Subcutaneous abdominal adipose tissue (tissue), 5 donors: ENCODE results near the gene ABCC6.
"Not testable (repeated sequence)": the region's sequence is repeated elsewhere in the genome, so short reads cannot be mapped to it uniquely, and the experiment has no call there.

Experiments
- H3K27ac ChIP-seq: one replicate; pipeline ENCODE4 v1.7.0; 2013; ENCODE audit warnings: low read depth, mild to moderate bottlenecking, inconsistent platforms, low read length, moderate library complexity
- H3K27me3 ChIP-seq, 5 donors: one replicate each; pipeline ENCODE4 v1.7.0; 2013; ENCODE audit warnings: low read length in 5 of 5, inconsistent platforms in 1 of 5; ENCODE audit not compliant: control insufficient read depth in 5 of 5, insufficient read depth in 4 of 5
- H3K36me3 ChIP-seq, 5 donors: one replicate each; pipeline ENCODE4 v1.7.0; 2013; ENCODE audit warnings: low read length in 5 of 5; ENCODE audit not compliant: control insufficient read depth in 5 of 5, insufficient read depth in 5 of 5
- H3K4me1 ChIP-seq, 5 donors: one replicate each; pipeline ENCODE4 v1.7.0; 2013; ENCODE audit warnings: low read length in 5 of 5, mild to moderate bottlenecking in 3 of 5, moderate library complexity in 1 of 5; ENCODE audit not compliant: control insufficient read depth in 5 of 5, insufficient read depth in 5 of 5
- H3K4me3 ChIP-seq, 5 donors: one replicate each; pipeline ENCODE4 v1.7.0; 2013; ENCODE audit warnings: low read length in 5 of 5, low read depth in 1 of 5
- H3K9ac ChIP-seq, 5 donors: one replicate each; pipeline ENCODE4 v1.7.0; 2013; ENCODE audit warnings: low read length in 5 of 5, mild to moderate bottlenecking in 4 of 5, moderate library complexity in 3 of 5
- H3K9me3 ChIP-seq, 5 donors: one replicate each; pipeline ENCODE4 v1.7.0; 2013; ENCODE audit warnings: low read length in 5 of 5; ENCODE audit not compliant: control insufficient read depth in 5 of 5
- donor health status: healthy.
- donor health status: healthy.
- donor health status: healthy.
- donor health status: healthy.
- donor health status: healthy.

ABCC6 gene

DNA sequence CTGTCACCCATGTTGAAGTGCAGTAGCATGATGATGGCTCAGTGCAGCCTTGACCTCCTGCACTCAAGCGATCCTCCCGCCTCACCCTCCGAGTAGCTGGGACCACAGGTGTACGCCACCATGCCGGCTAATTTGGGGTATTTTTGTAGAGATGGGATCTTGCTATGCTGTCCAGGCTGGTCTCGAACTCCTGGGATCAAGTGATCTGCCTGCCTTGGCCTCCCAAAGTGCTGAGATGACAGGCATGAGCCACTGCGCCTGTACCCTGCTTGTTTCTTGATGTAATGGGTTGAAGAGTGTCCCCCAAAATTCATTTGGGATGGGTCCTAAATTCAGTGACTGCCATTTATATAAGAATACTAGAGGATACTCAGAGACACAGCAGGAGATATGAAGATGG is 57.2 kb downstream of the ABCC6 start:
- H3K4me3 ChIP-seq, result no peak overlapping the region
- no peak overlapping the region for H3K9ac ChIP-seq
- no peak overlapping the region for H3K27ac ChIP-seq
- no peaks in the 10 kb centered on the region for H3K9me3 ChIP-seq
- peaks cover 0 to 79% (median 63%) of the 10 kb centered on the region in 5 donors for H3K36me3 ChIP-seq
- no peaks in the 10 kb centered on the region for H3K4me1 ChIP-seq
- no peaks in the 10 kb centered on the region for H3K27me3 ChIP-seq

DNA sequence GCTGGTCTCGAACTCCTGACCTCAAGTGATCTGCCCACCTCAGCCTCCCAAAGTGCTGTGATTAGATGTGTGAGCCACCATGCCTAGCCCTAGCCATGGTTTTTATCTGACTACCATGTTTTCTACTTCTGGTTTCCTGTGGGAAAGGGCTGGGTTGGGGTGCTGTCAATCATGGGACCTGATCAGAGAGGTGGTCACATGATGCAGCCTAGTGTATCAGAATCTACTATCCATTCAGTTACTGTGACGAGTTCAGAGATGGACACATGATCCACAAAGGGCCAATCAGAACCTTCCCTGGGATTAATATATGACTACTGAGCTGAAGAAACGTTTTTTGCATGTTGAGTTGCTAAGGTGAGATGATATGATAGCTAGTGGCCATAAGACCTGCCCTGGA is 59.1 kb downstream of the ABCC6 start:
- Histone ChIP-seq H3K36me3 (peaks cover 0 to 78% (median 67%) of the 10 kb centered on the region in 5 donors), H3K4me3 (no peak overlapping the region)

DNA sequence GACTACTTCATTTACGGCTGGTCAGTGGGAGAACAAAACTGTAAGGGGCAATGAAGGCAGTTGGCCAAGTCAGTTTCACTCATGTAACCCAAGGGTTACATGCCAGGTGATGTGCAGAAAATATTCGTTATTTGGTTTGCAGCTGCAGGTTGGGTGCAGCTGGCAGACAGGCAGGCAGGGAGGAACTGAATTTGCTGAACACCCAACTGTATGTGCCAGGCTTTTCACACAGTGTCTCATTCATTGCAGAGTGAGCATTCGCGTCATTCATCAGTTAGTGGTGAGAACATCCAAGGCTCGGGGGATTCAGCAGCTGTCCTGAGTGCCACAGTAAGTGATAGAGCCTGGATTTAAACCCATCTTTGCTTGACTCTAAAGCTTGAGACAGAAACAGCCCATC is 59.7 kb downstream of the ABCC6 start:
- Histone ChIP-seq H3K36me3 (peaks cover 5 to 79% (median 65%) of the 10 kb centered on the region in 5 donors), H3K4me3 (no peak overlapping the region)

More for the DNA sequence above, 59.1 kb downstream of the ABCC6 start:
- Histone ChIP-seq H3K4me1 (no peaks in the 10 kb centered on the region), H3K9me3 (peaks cover 0 to 8% (median 6%) of the 10 kb centered on the region in 5 donors), H3K9ac (no peak overlapping the region), H3K27ac (no peak overlapping the region), H3K27me3 (no peaks in the 10 kb centered on the region)

DNA sequence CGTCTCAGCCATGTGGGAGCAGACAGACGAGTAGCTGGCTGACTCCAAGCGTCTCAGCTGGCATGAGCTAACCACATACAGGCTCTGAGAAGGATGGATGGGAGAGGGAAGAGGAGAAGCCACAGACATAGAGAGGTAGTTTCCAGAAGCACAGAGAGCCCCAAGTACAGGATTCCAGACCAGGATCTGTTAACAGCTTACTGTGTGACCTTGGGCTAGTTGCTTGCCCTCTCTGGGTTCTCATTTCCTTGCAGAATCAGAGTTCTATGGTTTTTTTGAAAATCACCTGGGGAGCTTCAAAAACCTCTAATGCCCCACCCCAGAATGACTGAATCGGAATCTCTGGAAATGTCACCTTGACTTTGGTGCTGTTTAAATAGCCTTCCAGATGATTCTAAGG is 60.2 kb downstream of the ABCC6 start:
- H3K4me1 ChIP-seq, result no peaks in the 10 kb centered on the region
- H3K9me3 ChIP-seq, result peaks cover 0 to 19% (median 17%) of the 10 kb centered on the region in 5 donors
- H3K36me3 ChIP-seq, result peaks cover 7 to 74% (median 61%) of the 10 kb centered on the region in 5 donors
- no peak overlapping the region for H3K27ac ChIP-seq
- H3K9ac ChIP-seq, result no peak overlapping the region
- no peaks in the 10 kb centered on the region for H3K27me3 ChIP-seq
- H3K4me3 ChIP-seq, result no peak overlapping the region

More for the DNA sequence above, 59.7 kb downstream of the ABCC6 start:
- Histone ChIP-seq H3K27me3 (no peaks in the 10 kb centered on the region), H3K27ac (no peak overlapping the region), H3K4me1 (no peaks in the 10 kb centered on the region), H3K9ac (no peak overlapping the region), H3K9me3 (peaks cover 0 to 15% (median 13%) of the 10 kb centered on the region in 5 donors)

DNA sequence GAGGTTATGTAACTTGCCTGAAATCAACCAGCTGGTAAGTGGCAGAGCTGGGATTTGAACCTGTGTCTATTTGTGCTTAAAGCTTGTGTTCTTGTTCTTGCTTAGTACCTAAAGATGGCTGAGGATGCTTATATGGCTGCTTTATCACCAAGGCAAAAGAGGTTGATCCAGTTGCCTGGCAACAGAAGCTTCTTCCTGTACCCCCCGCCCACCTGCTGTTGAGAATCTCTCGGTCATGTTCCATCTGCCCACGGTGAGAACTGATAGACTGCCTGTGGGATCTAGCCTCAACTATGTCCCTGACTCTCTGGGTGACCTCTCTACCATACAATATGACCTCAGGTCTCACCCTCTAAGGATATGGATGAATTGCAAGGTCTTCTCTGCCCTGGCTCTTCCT is 60.7 kb downstream of the ABCC6 start:
- no peaks in the 10 kb centered on the region for H3K4me1 ChIP-seq
- no peak overlapping the region for H3K9ac ChIP-seq
- H3K36me3 ChIP-seq, result peaks cover 10 to 72% (median 56%) of the 10 kb centered on the region in 5 donors
- no peak overlapping the region for H3K4me3 ChIP-seq
- no peaks in the 10 kb centered on the region for H3K27me3 ChIP-seq
- no peak overlapping the region for H3K27ac ChIP-seq
- H3K9me3 ChIP-seq, result peaks cover 0 to 20% (median 17%) of the 10 kb centered on the region in 5 donors

DNA sequence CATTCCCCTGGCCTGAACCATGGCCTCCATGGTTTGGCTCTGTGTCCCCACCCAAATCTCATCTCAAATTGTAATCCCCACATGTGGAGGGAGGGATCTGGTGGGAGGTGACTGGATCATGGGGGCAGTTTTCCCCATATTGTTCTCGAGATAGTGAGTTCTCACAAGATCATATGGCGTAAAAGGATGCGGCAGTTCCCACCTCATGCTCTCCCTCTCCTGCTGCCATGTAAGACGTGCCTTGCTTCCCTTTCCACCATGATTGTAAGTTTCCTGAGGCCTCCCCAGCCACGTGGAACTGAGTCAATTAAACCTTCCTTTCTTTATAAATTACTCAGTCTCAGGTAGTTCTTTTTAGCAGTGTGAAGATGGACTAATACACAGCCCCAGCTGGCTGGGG is 61.5 kb downstream of the ABCC6 start:
- not testable (repeated sequence) for H3K4me1 ChIP-seq, H3K4me3 ChIP-seq, H3K9ac ChIP-seq, H3K27ac ChIP-seq, H3K27me3 ChIP-seq
- Histone ChIP-seq H3K9me3 (peaks cover 0 to 20% (median 17%) of the 10 kb centered on the region in 5 donors), H3K36me3 (peaks cover 14 to 79% (median 57%) of the 10 kb centered on the region in 5 donors)

DNA sequence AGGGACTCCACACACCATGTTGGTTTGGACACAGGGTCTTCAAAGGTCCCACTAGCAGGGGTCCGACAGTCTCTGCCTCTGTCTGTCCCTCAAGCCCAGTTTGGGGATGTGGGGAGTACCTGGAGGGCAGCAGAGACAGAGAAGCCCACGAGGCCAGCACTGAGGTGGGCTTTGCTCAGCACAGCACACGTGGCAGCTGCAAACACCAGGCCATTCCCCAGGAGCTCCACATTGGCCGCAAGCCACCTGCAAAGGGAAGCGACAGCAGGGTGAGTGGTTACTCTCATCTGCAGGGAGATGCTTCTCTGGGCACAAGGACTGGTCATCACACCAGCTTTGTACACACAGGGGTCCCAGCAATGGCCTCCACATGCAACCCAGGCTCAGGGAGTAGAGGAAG is 62.0 kb downstream of the ABCC6 start:
- Histone ChIP-seq H3K4me1 (no peaks in the 10 kb centered on the region), H3K4me3 (no peak overlapping the region), H3K9ac (no peak overlapping the region), H3K9me3 (peaks cover 0 to 20% (median 17%) of the 10 kb centered on the region in 5 donors), H3K27ac (no peak overlapping the region), H3K36me3 (peaks cover 14 to 81% (median 60%) of the 10 kb centered on the region in 5 donors), H3K27me3 (no peaks in the 10 kb centered on the region)

DNA sequence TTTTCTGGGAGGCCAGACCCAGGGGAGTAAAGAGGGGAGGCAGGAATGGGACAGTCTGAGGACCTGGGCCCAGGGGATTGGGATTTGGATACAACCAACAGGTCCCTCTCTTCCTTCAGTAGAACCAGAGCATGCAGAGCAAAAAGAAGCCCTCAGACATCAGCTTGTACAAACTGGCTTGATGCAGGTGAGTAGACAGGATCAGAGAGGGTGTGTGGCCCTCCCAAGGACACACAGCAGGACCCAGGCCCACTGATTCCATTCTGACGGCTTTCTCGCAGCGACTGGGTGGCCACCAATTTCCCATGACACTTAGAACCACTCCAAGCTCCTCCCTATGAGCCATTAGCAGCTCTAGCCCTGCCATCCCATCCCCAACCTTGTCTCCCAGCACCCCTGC is 63.6 kb downstream of the ABCC6 start:
- no peak overlapping the region for H3K9ac ChIP-seq
- H3K4me1 ChIP-seq, result no peaks in the 10 kb centered on the region
- peaks cover 0 to 20% (median 17%) of the 10 kb centered on the region in 5 donors for H3K9me3 ChIP-seq
- H3K27ac ChIP-seq, result no peak overlapping the region
- H3K4me3 ChIP-seq, result peak overlapping the region in 1 of 5 donors; percentile 5
- H3K36me3 ChIP-seq, result peaks cover 18 to 75% (median 61%) of the 10 kb centered on the region in 5 donors
- H3K27me3 ChIP-seq, result no peaks in the 10 kb centered on the region

DNA sequence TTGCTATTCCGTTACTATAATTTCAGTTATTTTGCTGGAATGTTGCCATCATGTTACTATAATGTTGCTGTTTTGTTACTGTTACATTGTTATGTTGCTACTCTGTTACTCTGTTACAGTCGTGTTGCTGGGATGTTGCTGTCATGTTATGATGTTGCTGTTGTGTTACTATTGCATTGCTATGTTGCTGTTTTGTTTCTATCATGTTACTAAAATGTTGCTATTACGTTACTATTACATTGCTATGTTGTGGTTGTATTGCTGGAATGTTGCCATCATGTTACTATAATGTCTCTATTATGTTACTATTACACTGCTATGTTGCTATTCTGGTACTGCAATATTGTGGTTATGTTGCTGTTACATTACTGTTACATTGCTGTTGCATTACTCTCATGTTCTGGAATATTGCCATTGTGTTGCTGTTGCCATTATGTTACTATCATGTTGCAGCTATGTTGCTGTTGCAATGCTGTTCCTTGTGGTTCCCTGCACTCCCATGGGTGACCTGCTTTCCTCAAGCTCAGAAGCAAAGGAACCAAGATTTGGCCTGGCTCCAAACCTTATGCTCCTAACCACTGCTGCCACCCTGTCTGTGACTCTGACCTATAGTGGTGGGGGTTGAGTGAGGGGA is 64.4 kb downstream of the ABCC6 start:
- H3K4me1 ChIP-seq, result no peaks in the 10 kb centered on the region
- H3K27me3 ChIP-seq, result no peaks in the 10 kb centered on the region
- H3K27ac ChIP-seq, result no peak overlapping the region
- H3K4me3 ChIP-seq, result no peak overlapping the region
- H3K9me3 ChIP-seq, result peaks cover 0 to 20% (median 17%) of the 10 kb centered on the region in 5 donors
- H3K36me3 ChIP-seq, result peaks cover 18 to 77% (median 64%) of the 10 kb centered on the region in 5 donors
- no peak overlapping the region for H3K9ac ChIP-seq

DNA sequence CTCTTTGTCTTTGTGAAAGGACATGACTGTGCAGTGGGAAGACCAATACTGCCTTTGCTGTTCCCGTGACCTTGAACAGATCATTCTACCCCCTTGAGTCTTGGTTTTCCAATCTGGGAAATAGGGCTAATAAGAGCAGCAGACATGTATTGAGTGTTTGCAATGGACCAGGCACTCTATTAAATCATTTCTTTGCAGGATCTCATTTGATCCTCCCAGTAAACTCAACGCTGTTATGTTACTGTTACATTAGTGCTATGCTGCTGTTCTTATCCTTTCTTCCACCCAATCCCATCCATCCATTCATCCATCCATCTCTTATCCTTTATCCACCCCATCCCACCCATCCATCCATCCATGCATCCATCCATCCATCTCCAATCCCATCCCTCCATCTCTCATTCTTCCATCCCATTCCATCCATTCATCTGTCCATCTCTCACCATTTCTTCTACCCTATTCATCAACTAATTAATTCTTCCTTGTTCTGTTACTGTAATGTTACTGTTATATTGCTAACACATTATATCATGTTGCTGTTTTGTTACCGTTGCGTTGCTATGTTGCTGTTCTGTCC is 65.1 kb downstream of the ABCC6 start:
- peaks cover 0 to 20% (median 17%) of the 10 kb centered on the region in 5 donors for H3K9me3 ChIP-seq
- H3K4me3 ChIP-seq, result no peak overlapping the region

More for the DNA sequence above, 65.1 kb downstream of the ABCC6 start:
- no peaks in the 10 kb centered on the region for H3K4me1 ChIP-seq
- peaks cover 18 to 77% (median 66%) of the 10 kb centered on the region in 5 donors for H3K36me3 ChIP-seq
- H3K9ac ChIP-seq, result no peak overlapping the region
- H3K27ac ChIP-seq, result no peak overlapping the region
- H3K27me3 ChIP-seq, result no peaks in the 10 kb centered on the region
